SKM-1 (cell line): ENCODE results near the gene C12orf57.
A peak's percentile ranks its signal among the peaks of the same experiment; 100 is the strongest.

Source experiments
- DNase-seq: peaks from one replicate; lab custom pipeline; 2025; ENCODE audit not compliant: unreplicated experiment; lab: John Stamatoyannopoulos, UW

C12orf57 gene

GRCh38 chr12:6936636-6937480, 7.0 kb upstream of the C12orf57 start:
- DNase-seq, result no peak

GRCh38 chr12:6937481-6938352, 6.1 kb upstream of the C12orf57 start:
- DNase-seq, result peak; percentile 54

- no peak for DNase-seq
Measured at GRCh38 chr12:6938353-6939190, 5.2 kb upstream of the C12orf57 start.

- no peak for DNase-seq
Measured at GRCh38 chr12:6939191-6939540, 4.7 kb upstream of the C12orf57 start.

DNA sequence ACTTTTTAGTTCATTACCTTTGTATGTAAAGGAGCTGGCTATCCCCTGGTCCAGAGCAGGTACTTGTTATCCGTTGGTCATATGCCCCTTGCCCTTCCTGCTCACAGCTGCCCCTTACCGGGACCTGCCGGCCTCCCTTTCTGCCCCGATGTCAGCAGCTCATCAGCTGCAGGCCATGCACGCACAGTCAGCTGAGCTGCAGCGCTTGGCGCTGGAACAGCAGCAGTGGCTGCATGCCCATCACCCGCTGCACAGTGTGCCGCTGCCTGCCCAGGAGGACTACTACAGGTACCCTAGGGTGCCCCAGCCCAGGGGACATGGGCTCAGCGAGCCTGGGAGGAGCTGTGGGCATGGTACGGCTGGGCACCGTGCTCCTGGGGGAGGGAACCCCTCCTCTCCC, 2.6 kb upstream of the C12orf57 start:
- DNase-seq, result no peak

DNA sequence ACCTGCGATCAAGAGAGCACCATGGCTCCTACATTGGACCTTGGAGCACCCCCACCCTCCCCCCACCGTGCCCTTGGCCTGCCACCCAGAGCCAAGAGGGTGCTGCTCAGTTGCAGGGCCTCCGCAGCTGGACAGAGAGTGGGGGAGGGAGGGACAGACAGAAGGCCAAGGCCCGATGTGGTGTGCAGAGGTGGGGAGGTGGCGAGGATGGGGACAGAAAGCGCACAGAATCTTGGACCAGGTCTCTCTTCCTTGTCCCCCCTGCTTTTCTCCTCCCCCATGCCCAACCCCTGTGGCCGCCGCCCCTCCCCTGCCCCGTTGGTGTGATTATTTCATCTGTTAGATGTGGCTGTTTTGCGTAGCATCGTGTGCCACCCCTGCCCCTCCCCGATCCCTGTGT, 2.0 kb upstream of the C12orf57 start:
- no peak for DNase-seq

DNA sequence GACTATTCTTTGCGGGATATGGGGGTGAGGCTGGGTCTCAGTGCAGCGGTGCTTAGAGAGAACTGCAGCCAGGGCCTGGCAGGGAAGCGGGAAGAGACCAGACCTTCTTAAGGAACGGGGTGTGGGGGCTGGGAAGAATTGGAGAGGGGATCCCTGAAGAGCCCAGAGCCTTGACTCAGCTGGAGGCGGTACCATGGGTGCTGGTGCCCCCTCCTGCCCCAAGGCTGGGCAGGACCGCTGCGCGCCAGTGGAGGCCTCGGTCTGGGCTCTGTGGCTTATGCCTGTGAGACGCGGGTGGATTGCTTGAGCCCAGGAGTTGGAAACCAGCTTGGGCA, 1.5 kb upstream of the C12orf57 start:
- no peak for DNase-seq

- DNase-seq, result no peak
Measured at GRCh38 chr12:6943389-6943721, 467 bp upstream of the C12orf57 start.

DNA sequence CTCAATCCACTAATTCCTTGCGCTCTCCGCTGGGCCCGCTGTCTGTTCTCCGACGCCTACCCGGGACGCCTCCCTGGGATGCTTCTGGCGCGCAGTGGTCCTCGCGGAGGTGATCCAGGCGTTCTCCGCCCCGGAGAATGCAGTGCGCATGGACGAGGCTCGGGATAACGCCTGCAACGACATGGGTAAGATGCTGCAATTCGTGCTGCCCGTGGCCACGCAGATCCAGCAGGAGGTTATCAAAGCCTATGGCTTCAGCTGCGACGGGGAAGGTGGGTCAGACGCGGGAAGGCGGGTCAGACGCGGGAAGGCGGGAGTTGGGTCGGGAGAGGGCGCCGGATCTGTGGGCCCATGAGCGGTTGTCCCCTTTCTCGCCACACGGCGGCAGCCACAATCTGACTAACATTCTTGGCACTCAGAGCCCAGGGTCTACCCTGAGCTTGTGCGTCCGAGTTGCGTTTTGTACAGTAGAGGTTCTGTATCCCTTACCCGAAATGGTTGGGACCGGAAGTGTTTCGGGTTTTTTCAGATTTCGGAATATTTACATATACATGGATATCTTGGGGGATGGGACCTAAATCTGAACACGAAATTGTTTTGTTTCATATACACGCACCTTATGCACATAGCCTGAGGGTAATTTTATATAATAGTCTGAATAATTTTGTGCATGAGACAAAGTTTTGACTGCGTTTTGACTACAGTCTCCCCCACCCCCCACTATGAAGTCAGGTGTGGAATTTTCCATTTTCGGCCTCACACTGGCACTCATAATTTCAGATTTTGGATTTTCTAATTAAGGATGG, 762 bp downstream of the C12orf57 start:
- DNase-seq, result peak; percentile 45

GRCh38 chr12:6945613-6946012, 1.8 kb downstream of the C12orf57 start:
- DNase-seq, result no peak

- no peak for DNase-seq
Measured at GRCh38 chr12:6946033-6946919, 2.5 kb downstream of the C12orf57 start.

GRCh38 chr12:6946920-6947374, 3.1 kb downstream of the C12orf57 start:
- no peak for DNase-seq

GRCh38 chr12:6947615-6948014, 3.8 kb downstream of the C12orf57 start:
- DNase-seq, result no peak

DNA sequence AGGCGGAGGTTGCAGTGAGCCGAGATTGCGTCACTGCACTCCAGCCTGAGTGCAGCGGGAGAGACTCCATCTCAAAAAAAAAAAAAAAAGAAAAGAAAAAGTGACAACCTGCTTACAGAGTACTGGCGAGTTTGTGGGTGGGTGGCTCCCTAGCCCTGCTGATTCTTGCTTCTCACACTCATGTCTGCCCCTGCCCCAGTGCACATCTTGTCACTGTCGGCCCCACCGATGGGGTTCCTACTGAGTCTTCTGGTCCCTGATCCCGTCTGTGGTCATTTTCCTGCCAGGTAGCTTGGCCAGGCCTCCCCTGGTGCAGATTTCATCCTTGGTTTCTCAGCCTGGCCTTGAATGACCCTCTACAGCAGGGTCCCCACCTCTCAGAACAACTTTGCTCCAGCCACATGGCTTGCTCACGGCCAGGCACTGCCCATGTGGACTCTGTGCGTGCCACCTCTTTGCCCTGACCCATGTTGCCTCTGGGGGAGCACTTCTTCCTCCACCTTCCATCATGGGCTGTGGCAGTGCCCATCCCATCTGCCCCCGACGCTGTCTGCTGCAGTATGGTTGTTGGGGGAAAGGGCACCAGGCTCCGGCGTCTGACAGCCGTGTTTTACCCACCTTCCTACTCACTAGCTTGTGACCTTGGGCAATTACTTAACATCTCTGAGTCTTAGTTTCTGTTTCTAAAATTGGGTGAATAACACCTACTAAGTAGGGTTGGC, 5.2 kb downstream of the C12orf57 start:
- DNase-seq, result no peak

- no peak for DNase-seq
Measured at GRCh38 chr12:6950401-6950801, 6.6 kb downstream of the C12orf57 start.

DNA sequence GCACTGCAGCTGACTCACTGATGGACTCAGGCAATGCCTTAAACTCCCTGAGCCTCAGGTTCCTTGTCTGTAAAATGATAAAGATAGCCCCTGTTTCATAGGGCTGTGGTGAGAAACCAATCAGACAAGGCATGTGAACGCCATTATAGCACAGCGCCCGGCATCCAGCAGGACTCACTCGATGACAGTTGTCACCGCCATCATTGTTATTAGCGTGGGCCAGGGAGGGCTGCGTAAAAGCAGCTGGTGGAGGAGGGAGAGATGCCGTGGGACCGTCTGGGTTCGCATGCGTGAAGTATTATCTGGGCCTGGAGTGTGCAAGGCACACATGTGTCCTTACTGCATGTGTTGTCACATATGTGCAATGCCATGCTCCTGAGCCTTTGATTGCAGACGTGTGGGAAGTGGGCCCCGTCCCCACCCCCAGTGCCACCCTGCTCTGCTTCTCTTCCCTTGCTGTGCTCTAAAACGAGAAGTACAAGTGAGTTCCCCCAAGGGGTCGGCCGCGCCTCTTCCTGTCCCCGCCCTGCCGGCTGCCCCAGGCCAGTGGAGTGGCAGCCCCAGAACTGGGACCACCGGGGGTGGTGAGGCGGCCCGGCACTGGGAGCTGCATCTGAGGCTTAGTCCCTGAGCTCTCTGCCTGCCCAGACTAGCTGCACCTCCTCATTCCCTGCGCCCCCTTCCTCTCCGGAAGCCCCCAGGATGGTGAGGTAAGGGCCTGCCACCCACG, 7.2 kb downstream of the C12orf57 start, which contains the start of gene PTPN6:
PTPN6 (plus strand) TSS at position 546 of the 730 bp plus-strand sequence; CDS start at position 703, 157 bp downstream.
- peak; percentile 45 for DNase-seq

DNA sequence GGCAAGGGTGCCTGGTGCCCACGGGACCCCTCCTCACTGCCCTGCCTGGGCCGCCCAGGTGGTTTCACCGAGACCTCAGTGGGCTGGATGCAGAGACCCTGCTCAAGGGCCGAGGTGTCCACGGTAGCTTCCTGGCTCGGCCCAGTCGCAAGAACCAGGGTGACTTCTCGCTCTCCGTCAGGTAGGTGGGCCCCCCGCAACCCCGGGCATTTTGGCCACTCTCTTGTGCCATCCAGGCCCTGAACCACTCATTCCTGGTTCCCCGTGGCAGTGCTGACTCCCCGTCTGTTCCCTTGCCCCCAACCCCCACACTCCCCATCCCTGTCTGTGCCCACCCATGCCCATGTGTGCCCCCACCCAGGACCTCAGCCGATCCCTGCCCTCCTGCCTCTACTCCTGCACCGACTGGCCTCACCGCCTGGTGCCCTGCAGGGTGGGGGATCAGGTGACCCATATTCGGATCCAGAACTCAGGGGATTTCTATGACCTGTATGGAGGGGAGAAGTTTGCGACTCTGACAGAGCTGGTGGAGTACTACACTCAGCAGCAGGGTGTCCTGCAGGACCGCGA, 7.8 kb downstream of the C12orf57 start:
- no peak for DNase-seq
